ENCODE data around the gene POLR1D. TPM values are rescaled to one million over a fixed set of nuclear protein-coding genes. Genes with fewer than 3 reads are reported as not detected.

Gene POLR1D
- total RNA-seq, 1 donor from 2014 or later, result 120 TPM

GRCh38 chr13:27665333-27665732, 43.6 kb downstream of the POLR1D start:
- no peak overlapping the region for H3K4me3 Mint-ChIP-seq
- no peak for TF ChIP-seq CTCF (IDR thresholded peaks at IDR 0.05; ENCODE audit: unreplicated experiment)
- no peaks in the 10 kb centered on the region for H3K27me3 Mint-ChIP-seq (ENCODE audit: low read depth)
- peaks cover 16% of the 10 kb centered on the region for H3K36me3 Mint-ChIP-seq
- H3K27ac Mint-ChIP-seq, result no peak overlapping the region
- peaks cover 2% of the 10 kb centered on the region for H3K4me1 Mint-ChIP-seq
- no peaks in the 10 kb centered on the region for H3K9me3 Mint-ChIP-seq
- DNase-seq (ENCODE audit: low spot score in 2 of 2, unreplicated experiment in 2 of 2), result no peak

GRCh38 chr13:27665761-27666160, 44.1 kb downstream of the POLR1D start:
- Mint-ChIP-seq H3K27ac (no peak overlapping the region), H3K4me1 (peaks cover 2% of the 10 kb centered on the region), H3K9me3 (no peaks in the 10 kb centered on the region), H3K36me3 (peaks cover 12% of the 10 kb centered on the region), H3K27me3 (ENCODE audit: low read depth) (no peaks in the 10 kb centered on the region), H3K4me3 (no peak overlapping the region)
- no peak for DNase-seq (ENCODE audit: low spot score in 2 of 2, unreplicated experiment in 2 of 2)
- TF ChIP-seq CTCF (IDR thresholded peaks at IDR 0.05; ENCODE audit: unreplicated experiment), result no peak

GRCh38 chr13:27666951-27667350, 45.3 kb downstream of the POLR1D start:
- no peaks in the 10 kb centered on the region for H3K27me3 Mint-ChIP-seq (ENCODE audit: low read depth)
- no peaks in the 10 kb centered on the region for H3K9me3 Mint-ChIP-seq
- no peak for TF ChIP-seq CTCF (IDR thresholded peaks at IDR 0.05; ENCODE audit: unreplicated experiment)
- no peak overlapping the region for H3K27ac Mint-ChIP-seq
- DNase-seq (ENCODE audit: low spot score in 2 of 2, unreplicated experiment in 2 of 2), result no peak
- H3K36me3 Mint-ChIP-seq, result peaks cover 12% of the 10 kb centered on the region
- H3K4me3 Mint-ChIP-seq, result no peak overlapping the region
- H3K4me1 Mint-ChIP-seq, result no peaks in the 10 kb centered on the region

- H3K4me1 Mint-ChIP-seq, result no peaks in the 10 kb centered on the region
- H3K36me3 Mint-ChIP-seq, result peaks cover 12% of the 10 kb centered on the region
- no peak overlapping the region for H3K27ac Mint-ChIP-seq
- no peak for DNase-seq (ENCODE audit: low spot score in 2 of 2, unreplicated experiment in 2 of 2)
- no peak overlapping the region for H3K4me3 Mint-ChIP-seq
- H3K9me3 Mint-ChIP-seq, result peaks cover 2% of the 10 kb centered on the region
- no peaks in the 10 kb centered on the region for H3K27me3 Mint-ChIP-seq (ENCODE audit: low read depth)
- TF ChIP-seq CTCF (IDR thresholded peaks at IDR 0.05; ENCODE audit: unreplicated experiment), result no peak
Measured at GRCh38 chr13:27667946-27668345, 46.3 kb downstream of the POLR1D start.

- Mint-ChIP-seq H3K4me3 (no peak overlapping the region), H3K27me3 (ENCODE audit: low read depth) (no peaks in the 10 kb centered on the region), H3K9me3 (peaks cover 6% of the 10 kb centered on the region), H3K4me1 (no peaks in the 10 kb centered on the region), H3K36me3 (peaks cover 6% of the 10 kb centered on the region), H3K27ac (no peak overlapping the region)
- no peak for TF ChIP-seq CTCF (IDR thresholded peaks at IDR 0.05; ENCODE audit: unreplicated experiment)
- DNase-seq (ENCODE audit: low spot score in 2 of 2, unreplicated experiment in 2 of 2), result no peak
Measured at GRCh38 chr13:27670861-27671260, 49.2 kb downstream of the POLR1D start.

GRCh38 chr13:27672025-27672424, 50.3 kb downstream of the POLR1D start:
- TF ChIP-seq CTCF (IDR thresholded peaks at IDR 0.05; ENCODE audit: unreplicated experiment), result no peak
- H3K4me3 Mint-ChIP-seq, result no peak overlapping the region
- no peak overlapping the region for H3K27ac Mint-ChIP-seq
- no peaks in the 10 kb centered on the region for H3K4me1 Mint-ChIP-seq
- no peak for DNase-seq (ENCODE audit: low spot score in 2 of 2, unreplicated experiment in 2 of 2)
- H3K9me3 Mint-ChIP-seq, result peaks cover 6% of the 10 kb centered on the region
- no peaks in the 10 kb centered on the region for H3K27me3 Mint-ChIP-seq (ENCODE audit: low read depth)
- H3K36me3 Mint-ChIP-seq, result peaks cover 2% of the 10 kb centered on the region

All from mesothelial cell of epicardium (in vitro differentiated cells).